HG03025 (cell line): ENCODE data around the gene WFDC5.

Experiments used
- ATAC-seq: cut with Tn5 transposase; IDR thresholded peaks from one replicate; pipeline ENCODE4 v1.9.1; 2021; ENCODE audit warnings: mild to moderate bottlenecking, moderate library complexity; ENCODE audit not compliant: unreplicated experiment, low FRiP score

WFDC5 gene

GRCh38 chr20:45115829-45116228 lies 855 bp upstream of the WFDC5 start:
- no peak for ATAC-seq

DNA sequence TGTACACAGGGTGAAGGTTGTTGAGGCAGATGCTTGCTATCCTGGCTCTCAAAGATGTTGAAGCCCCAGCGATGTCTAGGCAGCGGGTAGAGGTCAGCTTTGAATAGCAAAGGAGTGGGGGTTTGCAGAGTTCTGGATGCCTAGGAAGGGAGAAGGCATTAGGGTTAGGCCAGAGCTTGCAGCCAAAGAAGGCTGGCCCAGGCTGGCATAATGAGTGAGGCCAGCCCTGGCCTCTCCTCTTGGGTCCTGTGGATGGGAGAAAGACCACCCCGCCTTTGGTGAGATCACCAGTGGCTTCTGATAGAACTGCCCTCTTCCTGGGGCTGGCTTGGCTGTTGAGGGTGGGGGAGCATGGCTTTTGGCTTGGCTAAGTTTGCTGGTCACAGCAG lies 406 bp upstream of the WFDC5 start:
- ATAC-seq, result no peak

DNA sequence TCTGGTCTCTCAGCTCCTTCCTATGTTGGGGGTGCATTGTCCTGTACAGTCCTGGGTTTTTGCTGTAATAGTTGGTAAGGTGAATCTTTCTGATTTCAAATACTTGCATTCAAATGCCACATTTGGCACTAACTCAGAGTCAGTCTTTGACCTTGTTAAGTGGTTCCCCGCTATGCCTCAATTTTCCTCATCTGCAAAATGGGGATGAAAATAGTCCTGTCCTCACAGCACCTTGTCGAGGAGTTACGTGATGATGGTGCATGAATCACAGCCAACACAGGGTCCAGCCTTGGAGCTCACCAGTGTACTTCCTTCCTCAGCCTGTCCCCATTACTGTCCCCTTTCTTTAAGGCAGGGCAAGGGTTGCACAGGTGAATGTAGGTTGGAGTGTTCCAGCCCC lies 1.1 kb downstream of the WFDC5 start:
- no peak for ATAC-seq

- no peak for ATAC-seq
Observed at GRCh38 chr20:45112754-45113153, 2.2 kb downstream of the WFDC5 start.

- ATAC-seq, result no peak
Observed at GRCh38 chr20:45111799-45112471, 3.0 kb downstream of the WFDC5 start.

DNA sequence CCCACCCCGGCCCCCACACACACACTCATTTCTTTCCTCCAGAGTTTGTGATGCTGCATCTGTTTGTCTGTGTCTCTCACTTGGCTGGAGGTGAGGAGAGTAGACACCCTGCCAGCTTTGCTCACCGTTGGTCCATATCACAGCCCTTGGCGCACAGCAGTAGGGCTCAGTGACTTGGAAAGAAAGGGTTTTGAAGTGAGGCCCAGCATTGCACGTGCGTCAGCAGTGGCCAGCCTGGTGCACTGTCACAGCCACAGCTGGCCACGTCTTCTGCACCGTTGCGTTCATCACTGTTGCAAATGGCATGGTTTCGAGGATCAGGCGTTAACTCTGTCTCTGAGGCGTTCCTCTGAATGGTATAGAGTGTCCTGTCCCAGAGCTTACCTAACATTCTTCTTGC lies 3.7 kb downstream of the WFDC5 start:
- ATAC-seq, result no peak

- ATAC-seq, result no peak
Observed at GRCh38 chr20:45110301-45110700, 4.7 kb downstream of the WFDC5 start.

DNA sequence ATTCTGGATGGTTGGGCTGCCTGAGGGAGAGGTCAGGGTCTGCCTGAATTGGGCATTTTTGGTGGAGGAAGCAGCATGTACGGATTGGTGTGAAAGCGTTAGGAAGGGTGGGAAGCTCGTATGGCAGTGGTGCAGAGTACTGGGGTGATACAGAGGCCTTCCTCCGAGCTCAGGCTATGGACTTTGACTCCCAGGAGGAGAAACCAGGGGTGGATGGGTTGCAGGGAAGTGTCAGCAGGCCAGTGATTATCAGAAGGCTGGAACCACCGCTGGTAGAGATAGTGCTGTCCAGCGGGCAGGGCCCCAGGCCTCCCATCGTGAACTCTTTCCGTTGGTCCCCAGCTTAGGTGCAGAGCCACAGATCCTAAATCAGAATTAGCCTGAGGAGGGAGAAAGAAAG lies 5.3 kb downstream of the WFDC5 start:
- ATAC-seq, result no peak

DNA sequence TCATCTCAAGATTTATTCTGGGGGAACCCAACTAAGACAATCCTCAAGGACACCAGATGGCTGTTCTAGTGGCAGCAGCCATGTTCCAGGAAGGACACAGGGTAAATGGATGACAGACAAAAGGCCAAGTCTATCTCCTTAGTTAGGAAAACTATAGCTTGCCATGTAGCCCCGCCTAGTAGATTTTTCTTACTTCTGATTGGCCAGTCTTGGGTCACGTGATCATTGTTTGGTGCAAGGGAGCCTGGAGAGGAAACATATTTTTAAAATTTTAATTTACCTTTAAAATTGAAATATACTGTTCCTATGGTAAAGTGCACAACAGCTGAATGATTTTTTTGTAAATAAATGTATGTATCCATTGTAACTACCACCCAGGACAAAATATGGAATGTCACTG lies 9.7 kb downstream of the WFDC5 start:
- ATAC-seq, result no peak

DNA sequence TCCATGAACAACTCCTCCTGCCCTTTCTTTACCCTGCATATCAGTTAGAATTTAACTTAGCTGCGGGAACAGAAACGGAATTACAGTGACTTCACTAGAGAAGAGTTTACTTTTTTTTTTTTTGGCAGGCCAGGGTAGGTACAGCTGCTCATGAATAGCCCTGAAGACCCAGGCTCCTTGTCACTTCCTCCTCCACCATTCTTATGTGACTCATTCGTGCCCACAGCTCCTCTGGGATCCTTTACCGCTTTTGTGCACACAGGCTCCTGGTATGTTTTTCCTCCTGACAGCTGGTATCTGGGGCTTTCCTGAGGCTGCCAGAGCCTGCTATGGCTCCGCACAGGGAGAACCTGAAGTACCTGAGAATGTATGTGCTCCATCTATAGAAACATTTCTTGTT lies 10.2 kb downstream of the WFDC5 start:
- ATAC-seq, result no peak

DNA sequence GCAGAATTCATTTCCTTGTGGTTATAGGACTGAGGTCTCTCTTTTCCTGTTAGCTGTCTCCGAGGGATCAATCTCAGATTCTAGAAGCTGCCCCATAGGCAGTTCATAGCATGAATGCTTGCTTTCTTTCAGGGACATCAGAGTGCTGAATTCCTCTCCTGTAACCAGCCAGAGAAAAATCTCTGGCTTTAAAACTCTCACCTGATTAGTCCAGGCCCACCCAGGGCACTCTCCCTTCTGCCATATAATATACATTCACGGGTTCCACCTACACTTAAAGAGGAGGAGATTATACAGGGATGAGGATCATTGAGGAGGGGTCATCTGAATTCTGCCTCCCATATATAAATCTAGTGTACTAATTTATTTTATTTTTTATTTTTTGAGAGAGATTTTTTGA lies 11.9 kb downstream of the WFDC5 start:
- no peak for ATAC-seq

DNA sequence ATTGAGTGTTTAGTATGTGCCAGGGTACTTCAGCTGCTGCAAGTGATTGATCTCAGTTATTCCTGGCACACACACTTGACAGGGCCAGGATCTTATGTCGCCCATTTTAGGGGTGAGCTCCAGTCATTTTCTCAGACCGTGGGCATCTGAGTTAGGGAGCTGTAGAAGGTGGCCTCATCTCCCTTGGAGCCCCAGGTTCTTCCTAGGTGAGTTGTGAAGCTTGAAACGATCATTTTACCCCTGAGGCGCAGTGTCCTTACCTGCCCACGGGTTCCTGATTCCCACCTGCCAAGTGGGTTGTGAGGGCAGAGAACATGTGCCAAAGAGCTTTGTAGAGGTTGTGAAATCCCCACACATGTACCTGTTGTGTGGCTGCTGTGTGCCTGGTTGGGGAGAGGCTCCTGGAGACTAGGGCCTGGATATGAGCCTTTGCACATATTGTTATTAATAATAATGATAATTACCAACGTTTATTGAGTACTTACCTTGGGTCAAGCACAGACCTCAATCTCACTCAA lies 13.6 kb downstream of the WFDC5 start:
- ATAC-seq, result no peak

- no peak for ATAC-seq
Observed at GRCh38 chr20:45100563-45101245, 14.3 kb downstream of the WFDC5 start, which contains the start of gene KCNS1. TSS of gene KCNS1 (minus strand) at chr20:45101127. CDS start at chr20:45099236, 1,891 bp downstream.

DNA sequence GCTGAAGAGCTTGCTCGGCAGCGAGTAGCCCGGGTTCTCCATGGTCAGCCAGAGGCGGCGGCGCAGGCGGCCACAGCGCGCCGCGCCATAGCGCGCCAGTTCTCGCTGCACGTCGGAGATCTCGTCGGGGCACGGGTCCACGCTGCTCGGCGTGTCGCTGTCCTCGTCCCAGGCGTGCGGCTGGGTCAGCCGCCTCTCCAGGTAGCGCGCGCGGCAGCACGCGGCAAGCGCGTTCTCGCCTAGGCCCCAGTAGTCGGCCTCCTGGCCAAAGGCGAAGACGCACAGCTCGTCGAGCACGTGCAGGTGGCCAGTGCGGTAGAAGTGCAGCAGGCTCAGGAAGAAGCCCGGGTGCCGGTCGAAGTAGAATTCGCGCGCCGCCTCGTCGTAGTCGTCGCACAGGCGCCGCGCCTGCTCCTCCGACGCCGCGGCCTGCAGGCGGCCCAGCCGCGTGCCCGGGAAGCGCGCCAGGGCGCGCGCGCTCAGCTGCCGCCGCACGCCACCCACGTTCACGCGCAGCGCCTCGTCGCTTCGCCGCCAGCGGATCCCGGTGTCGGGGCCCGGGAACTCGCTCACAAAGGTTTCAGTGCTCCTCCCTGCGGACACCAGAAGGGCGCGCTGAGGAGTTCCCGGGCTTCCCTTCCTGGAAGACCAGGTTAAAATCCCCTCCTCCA lies 16.7 kb downstream of the WFDC5 start:
- no peak for ATAC-seq

DNA sequence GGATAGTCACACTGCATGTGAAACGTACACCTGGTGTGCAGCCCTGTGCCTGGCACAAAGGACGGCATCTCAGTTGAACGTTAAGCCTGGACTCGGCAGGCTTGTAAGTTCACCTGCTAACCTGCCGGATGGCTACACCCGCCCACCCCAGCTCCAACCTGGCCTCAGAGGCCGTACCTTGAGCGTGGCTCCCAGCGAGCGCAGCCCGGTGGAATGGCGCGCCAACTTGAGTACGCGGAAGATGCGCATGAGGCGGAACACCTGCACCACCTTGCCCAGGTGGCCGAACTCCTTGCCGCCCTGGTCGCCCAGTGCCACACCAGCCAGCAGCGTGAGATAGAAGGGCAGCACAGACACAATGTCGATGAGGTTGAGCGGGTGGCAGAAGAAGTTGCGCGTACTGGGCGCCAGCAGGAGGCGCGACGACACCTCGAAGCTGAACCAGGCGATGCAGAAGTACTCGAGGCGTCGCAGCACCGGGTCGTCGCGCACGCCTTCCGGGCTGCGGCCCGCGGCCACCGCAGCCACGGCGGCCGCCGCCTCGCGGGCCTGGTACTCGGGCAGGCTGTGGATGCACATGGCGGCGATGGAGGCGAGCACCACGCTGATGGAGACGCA lies 17.4 kb downstream of the WFDC5 start:
- no peak for ATAC-seq

- ATAC-seq, result no peak
Observed at GRCh38 chr20:45096781-45097180, 18.2 kb downstream of the WFDC5 start.

DNA sequence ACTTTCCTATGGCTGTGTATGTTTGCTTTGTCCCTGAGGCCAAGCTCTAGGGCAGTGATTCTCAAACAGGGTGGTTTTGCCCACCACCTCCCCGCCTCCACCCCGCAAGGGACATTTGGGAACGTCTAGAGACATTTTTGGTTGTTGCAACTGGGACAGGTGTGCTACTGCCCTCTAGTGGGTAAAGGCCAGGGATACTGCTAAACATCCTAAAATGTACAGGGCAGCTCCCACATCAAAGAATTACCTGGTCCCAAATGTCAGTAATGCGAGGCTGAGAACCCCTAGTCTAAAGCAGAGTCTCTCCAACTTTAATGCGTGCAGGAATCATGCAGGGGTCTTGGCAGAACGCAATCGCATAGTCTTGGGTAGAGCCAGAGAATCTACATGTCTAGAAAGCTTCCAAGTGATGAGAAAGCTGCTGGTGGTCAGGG lies 19.2 kb downstream of the WFDC5 start:
- no peak for ATAC-seq

GRCh38 chr20:45094864-45095574 lies 20.0 kb downstream of the WFDC5 start:
- ATAC-seq, result no peak

DNA sequence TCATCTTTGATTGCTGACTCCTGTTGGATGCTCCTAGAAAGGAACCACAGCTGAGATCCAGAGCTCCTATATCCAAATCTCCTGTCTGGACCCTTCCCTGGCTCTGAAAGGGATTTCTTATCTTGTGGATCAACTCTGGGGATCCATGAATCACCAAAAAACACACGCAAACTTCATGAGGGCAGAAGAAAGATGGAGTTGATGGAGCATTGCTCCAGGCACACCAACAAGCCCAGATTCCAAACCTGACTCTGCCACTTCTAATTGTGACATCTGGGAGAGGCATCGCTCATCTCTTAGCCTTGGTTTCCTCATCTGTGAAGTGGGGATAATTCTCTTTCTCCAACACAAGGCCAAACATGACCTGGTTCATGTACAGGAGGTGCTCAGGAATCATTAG lies 20.8 kb downstream of the WFDC5 start:
- no peak for ATAC-seq

DNA sequence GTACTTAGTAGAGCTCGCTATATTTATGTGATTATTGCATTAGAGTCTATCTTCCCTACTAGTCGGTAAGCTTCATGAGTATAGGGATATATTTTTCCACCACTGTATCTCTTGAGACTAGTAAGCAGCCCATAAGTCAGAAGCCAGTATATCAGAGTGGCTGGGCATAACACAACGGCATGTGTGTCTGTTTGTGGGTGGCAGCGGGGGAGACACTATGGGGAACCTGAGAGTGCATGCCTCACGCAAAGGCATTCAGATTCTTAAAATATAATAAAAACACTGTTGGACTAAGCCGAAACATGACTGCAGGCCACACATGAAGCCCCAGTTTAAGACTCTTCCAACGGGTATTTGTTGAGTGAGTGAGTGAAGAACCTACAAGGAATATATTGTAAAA lies 22.1 kb downstream of the WFDC5 start:
- ATAC-seq, result no peak
